ENCODE data around the gene ARHGAP26. TPM values are rescaled to one million over a fixed set of nuclear protein-coding genes. Genes with fewer than 3 reads are reported as not detected.

ARHGAP26 gene
- total and polyA plus RNA-seq, 2 donors (not counting 1 experiment from before 2014, with no cell fraction given) = 4.1 to 6.8 TPM

GRCh38 chr5:143071927-143072326, 301.8 kb downstream of the ARHGAP26 start:
- H4K20me1 ChIP-seq (ENCODE audit: control insufficient read depth, extremely low read depth, insufficient read depth, low read length) = no peaks in the 10 kb centered on the region
- TF ChIP-seq EZH2 (IDR thresholded peaks at IDR 0.05; ENCODE audit: low read length, missing control alignments) (no peak), CTCF (conservative IDR thresholded peaks at IDR 0.05 in 1 of 2, IDR thresholded peaks at IDR 0.05 in 1 of 2; ENCODE audit: low read depth in 1 of 2, low read length in 2 of 2) (no peak)
- no peaks in the 10 kb centered on the region for H3K27me3 ChIP-seq (ENCODE audit: control insufficient read depth, insufficient read depth, low read length)

GRCh38 chr5:143072734-143073133, 302.6 kb downstream of the ARHGAP26 start:
- DNase-seq (ENCODE audit: low read depth in 2 of 2) = no peak
- H3K27me3 ChIP-seq (ENCODE audit: control insufficient read depth, insufficient read depth, low read length) = no peaks in the 10 kb centered on the region
- H3K4me3 ChIP-seq (replicated peaks in 1 of 4; ENCODE audit: control extremely low read depth in 1 of 4, insufficient read depth in 1 of 4, low read depth in 3 of 4, low read length in 4 of 4) = no peak overlapping the region
- H3K79me2 ChIP-seq (ENCODE audit: control insufficient read depth, insufficient read depth, low read length) = no peaks in the 10 kb centered on the region
- no peaks in the 10 kb centered on the region for H3K36me3 ChIP-seq (ENCODE audit: control insufficient read depth, insufficient read depth, low read length)
- H3K9ac ChIP-seq (ENCODE audit: insufficient read depth, low read length) = no peak overlapping the region
- no peak overlapping the region for H2AFZ ChIP-seq (ENCODE audit: low read length)
- H3K27ac ChIP-seq (ENCODE audit: insufficient read depth, low read length) = no peak overlapping the region
- H3K4me1 ChIP-seq (ENCODE audit: control insufficient read depth, extremely low read depth, insufficient read depth, low read length) = no peaks in the 10 kb centered on the region
- no peaks in the 10 kb centered on the region for H4K20me1 ChIP-seq (ENCODE audit: control insufficient read depth, extremely low read depth, insufficient read depth, low read length)
- H3K9me3 ChIP-seq (ENCODE audit: control insufficient read depth, insufficient read depth, low read depth, low read length) = no peaks in the 10 kb centered on the region
- no peak overlapping the region for H3K4me2 ChIP-seq (ENCODE audit: extremely low read depth, insufficient read depth, low read length)
- TF ChIP-seq EZH2 (IDR thresholded peaks at IDR 0.05; ENCODE audit: low read length, missing control alignments) (no peak), CTCF (conservative IDR thresholded peaks at IDR 0.05 in 1 of 2, IDR thresholded peaks at IDR 0.05 in 1 of 2; ENCODE audit: low read depth in 1 of 2, low read length in 2 of 2) (no peak)

More at GRCh38 chr5:143071927-143072326, 301.8 kb downstream of the ARHGAP26 start:
- Histone ChIP-seq H2AFZ (ENCODE audit: low read length) (no peak overlapping the region), H3K79me2 (ENCODE audit: control insufficient read depth, insufficient read depth, low read length) (no peaks in the 10 kb centered on the region), H3K36me3 (ENCODE audit: control insufficient read depth, insufficient read depth, low read length) (no peaks in the 10 kb centered on the region), H3K4me1 (ENCODE audit: control insufficient read depth, extremely low read depth, insufficient read depth, low read length) (peaks cover 6% of the 10 kb centered on the region), H3K27ac (ENCODE audit: insufficient read depth, low read length) (no peak overlapping the region), H3K9me3 (ENCODE audit: control insufficient read depth, insufficient read depth, low read depth, low read length) (no peaks in the 10 kb centered on the region), H3K4me3 (replicated peaks in 1 of 4; ENCODE audit: control extremely low read depth in 1 of 4, insufficient read depth in 1 of 4, low read depth in 3 of 4, low read length in 4 of 4) (no peak overlapping the region), H3K9ac (ENCODE audit: insufficient read depth, low read length) (no peak overlapping the region), H3K4me2 (ENCODE audit: extremely low read depth, insufficient read depth, low read length) (no peak overlapping the region)
- DNase-seq (ENCODE audit: low read depth in 2 of 2) = no peak

- Histone ChIP-seq H3K4me2 (ENCODE audit: extremely low read depth, insufficient read depth, low read length) (no peak overlapping the region), H2AFZ (ENCODE audit: low read length) (no peak overlapping the region), H3K4me3 (replicated peaks in 1 of 4; ENCODE audit: control extremely low read depth in 1 of 4, insufficient read depth in 1 of 4, low read depth in 3 of 4, low read length in 4 of 4) (no peak overlapping the region), H3K79me2 (ENCODE audit: control insufficient read depth, insufficient read depth, low read length) (no peaks in the 10 kb centered on the region), H3K27me3 (ENCODE audit: control insufficient read depth, insufficient read depth, low read length) (no peaks in the 10 kb centered on the region), H3K9me3 (ENCODE audit: control insufficient read depth, insufficient read depth, low read depth, low read length) (no peaks in the 10 kb centered on the region), H3K4me1 (ENCODE audit: control insufficient read depth, extremely low read depth, insufficient read depth, low read length) (no peaks in the 10 kb centered on the region), H3K36me3 (ENCODE audit: control insufficient read depth, insufficient read depth, low read length) (no peaks in the 10 kb centered on the region), H4K20me1 (ENCODE audit: control insufficient read depth, extremely low read depth, insufficient read depth, low read length) (no peaks in the 10 kb centered on the region), H3K9ac (ENCODE audit: insufficient read depth, low read length) (no peak overlapping the region), H3K27ac (ENCODE audit: insufficient read depth, low read length) (no peak overlapping the region)
- no peak for DNase-seq (ENCODE audit: low read depth in 2 of 2)
- TF ChIP-seq CTCF (conservative IDR thresholded peaks at IDR 0.05 in 1 of 2, IDR thresholded peaks at IDR 0.05 in 1 of 2; ENCODE audit: low read depth in 1 of 2, low read length in 2 of 2) (no peak), EZH2 (IDR thresholded peaks at IDR 0.05; ENCODE audit: low read length, missing control alignments) (no peak)
Measured at GRCh38 chr5:143073766-143074165, 303.6 kb downstream of the ARHGAP26 start.
